SW480 (cell line): ENCODE results near the gene CEBPG.

Experiments used
- DNase-seq: peaks from one replicate; pipeline ENCODE4 v3.0.0-alpha.2; 2016; ENCODE audit warnings: low spot score

Gene CEBPG

DNA sequence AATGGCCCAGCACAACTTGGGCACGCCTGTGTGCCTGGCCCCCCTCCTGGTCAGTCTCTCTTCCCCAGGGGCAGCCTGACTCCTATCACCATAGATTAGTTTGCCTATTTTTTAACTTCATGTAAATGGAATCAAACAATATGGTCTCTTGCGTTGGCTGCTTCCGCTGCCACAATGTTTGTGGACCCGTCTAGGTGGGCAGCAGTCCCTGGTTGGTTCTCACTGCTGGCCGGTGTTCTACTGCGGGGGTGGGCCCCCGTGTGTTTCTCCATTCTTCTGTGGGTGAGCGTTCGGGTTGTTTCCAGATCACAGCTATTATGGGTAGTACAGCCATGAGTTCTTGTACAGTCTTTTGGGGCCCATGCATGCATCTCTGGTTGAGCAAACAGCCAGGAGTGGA is 47.3 kb downstream of the CEBPG start:
- DNase-seq, result no peak

DNA sequence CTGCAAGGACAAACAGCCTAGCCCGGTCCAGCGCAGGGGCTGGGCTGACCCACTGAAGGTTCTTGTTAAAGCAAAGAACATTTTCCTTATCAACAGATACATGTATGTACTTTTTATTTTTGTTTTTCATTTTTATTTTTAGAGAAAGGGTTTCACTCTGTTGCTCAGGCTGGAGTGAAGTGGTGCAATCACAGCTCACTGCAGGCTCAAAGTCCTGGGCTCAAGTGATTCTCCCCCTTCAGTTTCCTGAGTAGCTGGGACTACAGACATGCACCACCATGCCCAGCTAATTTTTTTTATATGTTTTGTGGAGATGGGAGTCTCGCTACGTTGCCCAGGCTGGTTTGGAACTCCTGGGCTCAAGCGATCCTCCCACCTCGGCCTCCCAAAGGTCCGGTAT is 47.9 kb downstream of the CEBPG start:
- no peak for DNase-seq

DNA sequence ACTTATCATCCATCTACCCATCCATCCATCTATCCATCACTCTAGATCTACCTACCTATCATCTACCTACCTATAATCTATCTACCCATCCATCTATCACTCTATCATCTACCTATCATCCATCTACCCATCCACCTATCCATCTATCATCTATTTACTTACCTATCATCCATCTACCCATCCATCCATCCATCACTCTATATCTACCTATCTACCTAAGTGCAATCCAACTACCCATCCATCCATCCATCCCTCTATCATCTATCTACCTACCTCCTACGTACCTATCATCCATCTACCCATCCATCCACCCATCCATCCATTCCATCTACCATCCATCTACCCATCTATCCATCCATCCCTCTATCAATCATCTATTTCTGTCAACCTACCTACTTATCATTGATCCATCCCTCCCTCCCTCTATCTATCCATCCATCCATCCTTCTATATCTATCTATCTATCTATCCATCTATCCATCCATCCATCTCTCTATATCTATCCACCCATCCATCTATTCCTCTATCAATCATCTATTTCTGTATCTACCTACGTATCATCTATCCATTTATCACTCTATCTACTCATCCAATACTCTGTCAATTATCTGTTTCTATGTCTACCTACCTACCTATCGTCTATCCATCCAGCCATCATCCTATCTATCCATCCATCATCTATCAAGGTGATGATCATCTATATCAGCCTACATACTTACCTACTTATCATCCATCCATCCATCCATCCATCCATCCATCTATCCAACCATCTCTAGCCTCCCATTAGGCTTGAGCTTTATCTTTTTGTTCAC is 49.1 kb downstream of the CEBPG start:
- DNase-seq, result no peak

DNA sequence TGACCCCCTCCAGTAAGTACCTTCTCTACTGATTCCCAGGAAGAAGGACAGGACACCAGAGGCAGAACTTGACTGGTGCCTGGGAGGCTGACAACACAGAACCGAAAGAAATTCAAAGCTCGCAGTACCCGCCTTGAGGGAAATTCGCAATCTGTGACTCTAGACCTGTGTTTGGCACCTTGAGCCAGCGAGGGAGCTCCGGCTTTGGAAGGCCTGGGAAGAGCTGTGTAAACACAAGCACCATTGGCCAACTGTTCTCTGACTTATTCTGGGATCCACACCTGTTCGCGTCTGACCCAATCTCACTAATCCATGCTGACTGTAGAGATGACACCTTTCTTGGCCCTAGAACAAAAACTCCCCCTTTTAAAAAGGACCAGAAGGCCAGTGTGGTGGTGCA is 50.7 kb downstream of the CEBPG start:
- no peak for DNase-seq

DNA sequence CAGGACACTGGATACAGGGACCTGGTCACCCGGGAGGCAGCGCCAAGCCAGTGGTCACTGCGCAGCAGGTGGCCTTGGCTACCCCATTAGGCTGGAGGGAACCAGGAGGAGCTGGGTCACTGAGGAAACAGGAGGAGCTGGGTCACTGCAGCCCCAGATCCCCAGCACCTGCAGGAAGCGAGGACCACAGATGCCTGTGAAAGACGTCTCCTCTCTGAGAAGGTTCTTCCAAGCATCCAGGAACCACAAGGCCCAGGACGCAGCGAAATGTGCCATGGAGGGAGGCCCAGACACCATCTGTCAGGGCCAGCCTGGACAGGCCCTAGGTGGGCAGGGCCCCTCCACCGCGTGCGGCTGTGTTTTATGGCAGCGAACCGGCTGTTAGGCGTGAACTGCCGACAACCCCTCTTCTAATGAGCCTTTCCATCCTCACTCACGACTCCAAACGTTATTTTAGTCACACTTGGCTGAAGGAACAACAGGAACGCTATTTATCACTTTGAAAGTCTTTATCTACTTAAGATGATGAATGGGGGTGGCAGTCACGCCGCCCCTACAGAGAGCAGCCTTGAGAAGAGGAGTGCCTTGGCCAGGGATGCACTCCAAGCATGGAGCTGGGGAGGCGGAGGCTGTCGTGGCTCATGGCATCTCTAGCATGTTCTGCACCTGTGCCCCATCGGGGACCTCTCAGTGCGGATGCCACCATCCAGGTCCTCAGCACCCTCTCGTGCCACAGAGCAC is 53.3 kb downstream of the CEBPG start:
- no peak for DNase-seq

DNA sequence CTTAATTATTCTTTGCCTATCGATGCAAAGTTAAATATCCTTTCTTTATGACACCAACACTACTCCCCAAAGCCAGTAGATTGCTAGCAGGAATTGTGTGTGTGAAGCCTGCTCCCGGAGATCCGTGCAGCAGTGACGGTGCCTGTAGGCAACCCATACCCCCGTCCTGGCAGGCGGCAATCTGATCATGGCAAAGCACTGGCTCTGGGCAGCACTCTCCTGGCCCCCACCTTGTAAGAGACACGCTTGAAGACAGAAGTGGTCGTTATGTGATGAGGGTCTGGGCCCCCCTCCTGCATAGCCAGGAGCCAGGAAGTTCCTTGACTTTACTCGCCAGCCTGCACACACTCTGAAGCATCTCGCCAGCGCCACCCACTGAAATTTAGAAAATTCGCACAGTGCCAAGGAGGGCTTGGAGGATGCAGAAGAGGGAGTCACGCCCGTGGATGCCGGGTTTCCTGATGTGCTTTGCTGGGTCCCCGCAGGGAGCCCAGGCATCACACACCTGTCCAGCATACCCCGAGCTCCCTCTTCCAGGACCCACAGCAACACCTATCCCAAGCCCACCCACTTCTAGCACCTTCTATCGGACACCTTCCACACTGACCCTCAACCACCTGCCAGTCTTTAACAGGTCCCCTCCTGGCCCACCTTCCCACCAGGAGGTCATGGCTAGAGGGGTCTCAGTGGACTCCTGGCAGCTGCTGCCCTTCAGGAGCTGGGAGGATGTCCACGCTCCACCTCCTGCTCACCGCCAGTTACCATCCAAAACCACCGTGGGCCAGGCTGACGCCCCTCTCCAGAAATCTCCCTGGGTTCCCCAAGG is 54.5 kb downstream of the CEBPG start:
- no peak for DNase-seq

DNA sequence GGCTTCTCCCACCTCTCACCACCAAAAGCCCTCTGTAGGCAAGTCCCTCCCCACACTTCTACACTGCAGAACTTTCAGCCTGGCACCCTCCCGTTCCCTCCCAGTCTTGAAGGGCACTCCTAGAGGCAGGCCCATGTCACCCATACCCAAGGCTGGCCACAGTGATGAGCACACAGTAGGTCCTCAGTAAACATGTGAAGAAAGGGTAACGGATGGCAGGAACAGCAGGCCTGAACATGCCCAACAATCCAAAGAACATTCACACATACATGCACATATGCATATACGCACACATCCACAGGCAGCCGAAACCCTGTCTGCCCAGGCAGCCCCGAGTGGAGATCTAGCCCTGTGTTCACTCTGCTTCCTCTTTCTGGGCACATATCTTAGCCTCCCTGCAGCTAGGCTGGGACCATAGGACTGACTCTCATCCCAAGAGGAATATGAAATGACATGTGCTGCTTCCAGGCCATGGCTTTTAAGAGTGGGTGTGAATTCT is 55.2 kb downstream of the CEBPG start:
- DNase-seq, result no peak

DNA sequence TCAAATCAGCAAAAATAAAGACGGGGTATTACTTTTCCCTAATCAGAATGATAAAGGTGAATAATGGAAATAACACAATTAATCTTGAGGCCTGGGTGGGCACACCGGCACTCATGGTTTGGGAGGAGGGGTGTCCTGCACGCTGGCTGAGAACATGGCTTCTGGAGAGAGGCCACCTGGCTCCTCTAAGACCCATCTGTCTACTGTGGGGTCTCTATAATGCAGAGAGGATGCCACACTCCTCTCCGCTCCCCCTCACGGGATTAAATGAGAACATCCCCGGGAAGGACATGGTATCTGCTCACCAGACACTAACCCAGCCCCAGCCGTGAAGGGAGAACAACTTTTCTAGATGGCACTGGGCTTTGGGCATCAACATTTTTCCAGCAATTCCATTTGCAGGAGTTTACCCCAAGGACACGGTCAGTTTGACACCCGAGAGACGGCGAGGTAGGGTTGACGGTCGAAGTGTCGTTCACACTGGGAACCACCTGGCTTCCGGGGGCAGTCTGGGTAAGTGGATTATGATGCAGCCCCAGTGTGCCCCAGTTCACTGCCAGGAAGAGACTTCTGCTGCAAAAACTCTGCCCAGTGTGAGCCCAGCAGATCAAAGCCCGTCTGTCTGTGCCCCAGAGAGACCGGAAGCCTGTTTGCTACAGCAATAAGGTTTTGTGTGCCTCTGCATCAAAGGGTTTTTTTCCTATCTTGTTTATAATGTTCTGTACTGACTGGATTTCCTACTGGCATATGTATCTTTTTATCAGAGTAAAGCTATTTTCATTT is 56.6 kb downstream of the CEBPG start:
- DNase-seq, result peak; percentile 81

DNA sequence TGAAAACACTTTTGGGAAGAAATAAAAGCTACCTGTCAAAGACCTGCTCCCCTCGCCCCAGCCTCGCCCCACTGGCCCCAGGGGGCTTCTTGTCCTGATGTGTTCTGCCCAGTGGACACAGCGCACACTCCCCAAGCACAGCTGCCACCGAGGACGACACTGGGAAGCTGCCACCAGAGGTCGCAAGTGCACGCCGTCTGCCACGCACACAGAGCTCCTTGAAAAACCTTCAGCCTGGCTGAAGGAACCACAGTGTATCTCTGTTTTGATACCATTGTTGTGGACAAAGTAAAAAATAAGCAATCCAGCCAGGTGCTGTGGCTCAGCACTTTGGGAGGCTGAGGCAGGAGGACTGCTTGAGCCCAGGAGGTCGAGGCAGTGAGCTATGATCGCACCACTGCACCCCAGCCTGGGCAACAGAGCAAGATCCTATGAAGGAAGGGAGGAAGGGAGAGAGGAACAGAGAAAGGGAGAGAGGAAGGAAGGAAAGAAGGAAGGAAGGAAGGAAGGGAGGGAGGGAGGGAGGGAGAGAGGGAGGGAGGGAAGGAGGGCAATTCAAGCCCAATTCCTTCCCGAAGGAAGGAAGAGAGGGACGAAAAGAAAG is 57.3 kb downstream of the CEBPG start:
- DNase-seq, result peak; percentile 77

DNA sequence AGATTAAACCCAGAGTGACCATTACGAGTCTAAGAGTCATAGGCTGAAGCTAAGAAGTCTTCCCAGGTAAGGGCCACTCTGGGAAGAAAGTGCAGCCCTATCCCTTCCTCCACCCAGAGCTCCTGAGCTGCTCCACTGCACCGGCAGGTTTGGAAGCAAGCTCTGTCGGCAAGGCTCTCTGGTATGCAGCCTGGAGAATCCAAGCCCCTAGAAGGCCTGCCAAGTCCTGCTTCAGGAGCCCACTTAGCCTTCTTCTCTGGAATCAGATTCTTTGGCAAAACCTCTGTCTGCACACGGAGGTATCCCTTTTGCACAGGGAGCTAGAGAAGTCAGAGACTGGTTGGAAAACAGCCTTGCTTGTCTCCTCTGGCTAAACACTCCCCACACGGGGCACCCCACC is 58.5 kb downstream of the CEBPG start:
- DNase-seq, result no peak
